Measurements from ENCODE around the gene PARD3. TPM values are rescaled to one million over a fixed set of nuclear protein-coding genes. Genes with fewer than 3 reads are reported as not detected.
A peak's percentile ranks its signal among the peaks of the same experiment; 100 is the strongest.

Gene PARD3
- total RNA-seq, 1 donor from 2014 or later: 58.7 TPM

GRCh38 chr10:34121125-34121753 lies 693.9 kb downstream of the PARD3 start:
- no peak overlapping the region for H3K27ac ChIP-seq
- Mint-ChIP-seq H3K4me1 (peaks cover 49% of the 10 kb centered on the region), H3K27me3 (ENCODE audit: insufficient read depth, low read depth) (peaks cover 2% of the 10 kb centered on the region), H3K36me3 (peaks cover 11% of the 10 kb centered on the region), H3K4me3 (no peak overlapping the region), H3K27ac (no peak overlapping the region), H3K9me3 (no peaks in the 10 kb centered on the region)
- H3K4me3 ChIP-seq: no peak overlapping the region
- H3K9me3 ChIP-seq (ENCODE audit: low read depth): no peaks in the 10 kb centered on the region
- H4K20me1 ChIP-seq (ENCODE audit: low read depth): no peaks in the 10 kb centered on the region
- H3K9ac ChIP-seq: no peak overlapping the region
- no peak overlapping the region for H2AFZ ChIP-seq (replicated peaks)
- H3K27me3 ChIP-seq: no peaks in the 10 kb centered on the region
- TF ChIP-seq EZH2 (IDR thresholded peaks at IDR 0.05): no peak
- TF ChIP-seq CTCF (IDR thresholded peaks at IDR 0.05): no peak
- TF ChIP-seq EZH2phosphoT487 (IDR thresholded peaks at IDR 0.05): no peak
- peaks cover 18% of the 10 kb centered on the region for H3K4me1 ChIP-seq
- H3F3A ChIP-seq (ENCODE audit: low read depth): peaks cover 12% of the 10 kb centered on the region
- no peak for DNase-seq (ENCODE audit: low spot score)
- H3K4me2 ChIP-seq: no peak overlapping the region
- no peaks in the 10 kb centered on the region for H3K36me3 ChIP-seq
- H3K79me2 ChIP-seq (ENCODE audit: low read depth): no peaks in the 10 kb centered on the region

GRCh38 chr10:34119456-34119855 lies 695.6 kb downstream of the PARD3 start:
- H3K79me2 ChIP-seq (ENCODE audit: low read depth): no peaks in the 10 kb centered on the region
- no peak overlapping the region for H3K27ac Mint-ChIP-seq

GRCh38 chr10:34116681-34117271 lies 698.3 kb downstream of the PARD3 start:
- peak overlapping the region; percentile 24 for H3K27ac Mint-ChIP-seq

More at GRCh38 chr10:34119456-34119855, 695.6 kb downstream of the PARD3 start:
- no peaks in the 10 kb centered on the region for H3K27me3 ChIP-seq
- peaks cover 5% of the 10 kb centered on the region for H3K27me3 Mint-ChIP-seq (ENCODE audit: insufficient read depth, low read depth)
- no peak overlapping the region for H2AFZ ChIP-seq (replicated peaks)
- no peaks in the 10 kb centered on the region for H3F3A ChIP-seq (ENCODE audit: low read depth)
- H3K4me3 Mint-ChIP-seq: no peak overlapping the region
- no peak for DNase-seq (ENCODE audit: low spot score)
- H3K36me3 ChIP-seq: no peaks in the 10 kb centered on the region
- H3K9ac ChIP-seq: no peak overlapping the region
- H3K4me1 Mint-ChIP-seq: peaks cover 39% of the 10 kb centered on the region
- H3K36me3 Mint-ChIP-seq: peaks cover 14% of the 10 kb centered on the region
- H3K9me3 ChIP-seq (ENCODE audit: low read depth): no peaks in the 10 kb centered on the region
- H3K27ac ChIP-seq: no peak overlapping the region
- H4K20me1 ChIP-seq (ENCODE audit: low read depth): no peaks in the 10 kb centered on the region
- H3K9me3 Mint-ChIP-seq: no peaks in the 10 kb centered on the region
- H3K4me2 ChIP-seq: no peak overlapping the region
- peaks cover 7% of the 10 kb centered on the region for H3K4me1 ChIP-seq
- H3K4me3 ChIP-seq: no peak overlapping the region
- TF ChIP-seq EZH2 (IDR thresholded peaks at IDR 0.05): no peak
- TF ChIP-seq EZH2phosphoT487 (IDR thresholded peaks at IDR 0.05): no peak
- TF ChIP-seq CTCF (IDR thresholded peaks at IDR 0.05): no peak

More at GRCh38 chr10:34116681-34117271, 698.3 kb downstream of the PARD3 start:
- H4K20me1 ChIP-seq (ENCODE audit: low read depth): no peaks in the 10 kb centered on the region
- H3K4me2 ChIP-seq: no peak overlapping the region
- H3K9me3 ChIP-seq (ENCODE audit: low read depth): no peaks in the 10 kb centered on the region
- peaks cover 35% of the 10 kb centered on the region for H3K4me1 Mint-ChIP-seq
- no peaks in the 10 kb centered on the region for H3K27me3 ChIP-seq
- H2AFZ ChIP-seq (replicated peaks): no peak overlapping the region
- H3K9ac ChIP-seq: no peak overlapping the region
- H3K9me3 Mint-ChIP-seq: no peaks in the 10 kb centered on the region
- no peaks in the 10 kb centered on the region for H3K36me3 ChIP-seq
- no peak overlapping the region for H3K4me3 Mint-ChIP-seq
- no peaks in the 10 kb centered on the region for H3K79me2 ChIP-seq (ENCODE audit: low read depth)
- TF ChIP-seq CTCF (IDR thresholded peaks at IDR 0.05): no peak
- H3K27ac ChIP-seq: no peak overlapping the region
- peaks cover 15% of the 10 kb centered on the region for H3K36me3 Mint-ChIP-seq
- DNase-seq (ENCODE audit: low spot score): no peak
- no peaks in the 10 kb centered on the region for H3F3A ChIP-seq (ENCODE audit: low read depth)
- H3K4me1 ChIP-seq: peaks cover 7% of the 10 kb centered on the region
- H3K4me3 ChIP-seq: no peak overlapping the region
- peaks cover 5% of the 10 kb centered on the region for H3K27me3 Mint-ChIP-seq (ENCODE audit: insufficient read depth, low read depth)

Data from neural progenitor cell (in vitro differentiated cells).